NCI-H1436 treated with DMSO at 0.1 percent for 48 hours (cell line): ENCODE results near the gene TRAPPC2L.

ENCODE experiments used
- DNase-seq: peaks from one replicate; lab custom pipeline; 2025; lab: John Stamatoyannopoulos, UW

TRAPPC2L gene

DNA sequence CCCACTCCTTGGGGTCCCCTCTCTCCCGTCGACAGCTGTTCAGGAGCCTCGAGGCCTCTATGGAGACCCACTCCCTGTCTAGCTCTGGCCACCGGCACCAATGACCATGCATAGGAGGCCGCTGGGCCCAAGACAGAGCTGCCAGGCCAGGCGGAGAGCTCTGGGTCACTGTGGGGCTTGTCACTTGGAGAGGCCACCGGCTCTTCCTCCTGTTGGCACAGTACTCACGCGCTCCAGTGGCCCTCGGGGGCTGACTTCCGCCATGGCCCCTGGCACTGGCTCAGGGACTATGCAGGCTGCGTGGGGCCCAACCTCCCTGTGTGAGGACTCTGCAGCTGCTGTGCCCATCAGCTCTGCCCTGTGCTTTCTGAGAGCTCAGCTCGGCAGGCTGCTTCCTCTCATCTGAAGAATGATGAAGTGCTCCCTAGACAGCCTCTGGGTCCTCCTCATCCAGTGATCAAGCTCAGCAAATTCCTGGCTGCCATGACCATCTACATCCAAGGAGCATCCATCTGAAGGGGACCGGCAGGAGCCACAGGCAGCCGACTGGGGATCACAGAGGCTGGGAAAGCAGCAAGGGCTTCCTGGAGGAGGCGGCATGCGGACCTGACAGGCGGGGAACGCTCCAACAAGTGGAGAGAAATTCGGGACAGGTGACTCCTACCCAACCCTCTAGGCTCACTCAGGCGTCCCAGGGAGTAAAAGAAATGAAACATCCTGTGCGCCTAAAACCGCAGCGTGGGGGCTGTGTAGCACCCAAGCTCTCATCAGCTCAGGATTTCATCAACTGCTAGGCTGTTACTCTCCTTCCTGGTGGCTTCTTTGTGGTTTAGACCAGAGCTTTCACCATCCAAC, 17.0 kb upstream of the TRAPPC2L start:
- DNase-seq = no peak

DNA sequence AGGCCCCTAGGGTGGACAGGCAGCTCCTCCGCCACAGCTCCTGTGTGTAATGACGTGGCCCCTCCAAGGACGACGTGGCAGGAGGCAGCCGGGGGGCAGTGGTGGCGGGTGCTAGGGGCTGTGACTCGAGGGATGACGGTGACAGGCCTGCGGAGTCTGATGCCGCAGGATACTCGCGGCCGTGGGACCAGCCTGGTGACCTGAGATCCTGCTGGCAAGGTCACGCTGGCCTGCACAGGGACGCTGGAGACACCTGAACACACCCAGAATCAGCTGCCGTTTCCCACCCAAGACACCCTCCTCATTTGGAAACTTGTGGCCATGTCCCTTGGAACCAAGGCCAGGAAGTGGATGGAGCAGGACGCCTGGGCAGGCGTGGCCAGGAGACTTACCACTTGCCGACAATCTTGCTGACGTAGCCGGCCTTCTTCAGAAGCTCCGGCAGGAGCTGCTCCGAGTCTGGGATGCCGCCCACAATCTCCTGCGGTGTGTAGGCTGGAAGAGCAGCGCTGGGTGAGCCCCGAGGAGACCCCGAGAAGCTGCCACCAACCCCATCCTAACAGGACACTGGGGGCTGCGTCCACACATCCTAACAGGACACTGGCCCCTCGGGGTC, 16.2 kb upstream of the TRAPPC2L start:
- DNase-seq = no peak

DNA sequence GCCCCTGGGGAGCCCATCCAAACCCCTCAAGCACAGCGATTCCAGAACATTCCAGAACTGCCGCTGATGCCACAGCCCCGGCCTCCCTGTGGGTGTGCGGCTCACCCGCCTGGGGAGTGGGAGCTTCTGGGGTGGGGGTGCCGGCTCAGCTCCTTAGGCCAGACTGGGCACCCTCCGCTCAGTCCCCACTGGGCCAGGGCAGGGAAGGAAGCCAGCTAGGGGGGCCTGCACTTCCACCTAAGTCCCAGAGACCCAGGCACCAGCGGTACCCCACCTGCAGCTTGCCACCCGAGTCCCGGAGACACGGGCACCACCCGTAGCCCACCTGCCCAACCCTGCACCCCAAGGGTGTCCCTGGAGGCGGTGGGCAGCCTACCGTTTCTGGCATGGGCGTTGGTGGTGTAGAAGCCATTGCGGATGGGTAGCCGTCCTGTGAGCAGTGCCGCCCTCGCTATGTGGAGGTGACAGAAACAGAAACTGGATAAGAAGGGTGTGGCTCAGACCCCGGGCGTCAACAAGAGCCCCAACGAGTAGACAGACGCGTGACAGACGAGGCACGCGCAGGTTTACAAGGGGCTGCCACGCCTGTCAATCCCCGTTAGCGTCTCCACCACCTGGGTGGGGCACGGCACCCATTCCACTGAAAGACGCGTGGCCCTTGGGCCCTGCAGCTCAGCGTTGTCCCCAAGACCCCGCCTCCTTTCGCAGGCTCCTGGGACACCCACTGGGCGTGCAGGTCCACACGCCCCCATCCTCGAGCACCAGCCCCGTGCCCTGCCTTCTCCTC, 15.2 kb upstream of the TRAPPC2L start:
- DNase-seq = no peak

DNA sequence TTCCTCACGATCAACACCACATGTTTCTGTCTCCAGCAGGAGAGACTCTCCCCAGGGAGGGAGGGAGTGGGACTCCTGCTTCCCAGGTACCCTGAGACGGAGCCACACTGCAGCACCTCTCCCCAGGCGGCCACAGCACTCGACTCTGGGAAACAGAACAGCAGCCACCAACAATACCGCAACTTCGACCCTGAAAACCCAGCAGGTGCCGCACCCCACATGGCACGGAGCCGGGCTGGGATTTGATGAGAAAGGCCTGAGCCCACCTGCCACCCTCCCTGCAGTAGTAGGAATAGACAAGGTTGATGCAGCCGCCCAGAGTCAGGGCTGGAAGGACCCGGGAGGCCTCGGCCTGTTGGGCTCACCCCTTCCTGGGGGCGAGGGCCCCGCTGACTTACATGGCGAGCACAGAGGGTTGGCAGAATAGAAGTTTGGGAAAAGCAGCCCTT, 14.6 kb upstream of the TRAPPC2L start:
- DNase-seq = no peak

DNA sequence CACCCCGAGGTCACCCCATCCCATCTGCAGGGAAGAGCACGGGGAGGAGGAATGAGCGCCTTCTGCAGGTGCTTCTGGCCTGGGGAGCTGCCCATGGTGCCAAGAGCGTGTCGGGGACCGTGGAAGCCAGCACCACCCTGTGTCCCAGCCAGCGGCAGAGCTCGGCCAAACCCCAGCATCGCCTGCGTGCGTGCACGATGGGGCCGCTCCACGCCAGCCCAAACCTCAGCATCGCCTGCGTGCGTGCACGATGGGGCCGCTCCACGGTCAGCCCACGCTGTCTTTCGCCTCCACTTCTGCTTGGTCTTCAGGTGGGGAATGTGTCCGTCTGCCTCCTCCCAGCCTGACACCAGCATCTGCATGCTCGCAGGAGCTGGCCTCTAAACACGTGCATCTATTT, 14.1 kb upstream of the TRAPPC2L start:
- no peak for DNase-seq

DNA sequence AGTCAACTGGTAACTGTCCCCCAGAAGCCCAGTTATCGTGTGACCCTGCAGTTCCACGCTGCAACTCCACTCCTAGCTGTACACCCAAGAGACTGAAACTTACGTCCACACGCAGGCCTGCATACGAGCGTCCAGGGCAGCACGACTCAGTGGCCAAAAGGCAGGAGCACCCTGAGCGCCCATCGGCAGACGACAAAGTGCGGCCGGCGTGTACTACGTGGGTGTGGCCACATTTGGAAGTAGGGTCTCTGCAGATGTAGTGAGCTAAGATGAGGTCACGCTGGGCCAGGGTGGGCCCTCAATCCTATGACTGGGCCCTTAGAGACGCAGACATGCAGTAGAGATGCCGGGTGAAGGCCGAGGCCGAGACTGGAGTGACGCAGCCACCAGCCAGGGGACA, 13.7 kb upstream of the TRAPPC2L start:
- DNase-seq = no peak

DNA sequence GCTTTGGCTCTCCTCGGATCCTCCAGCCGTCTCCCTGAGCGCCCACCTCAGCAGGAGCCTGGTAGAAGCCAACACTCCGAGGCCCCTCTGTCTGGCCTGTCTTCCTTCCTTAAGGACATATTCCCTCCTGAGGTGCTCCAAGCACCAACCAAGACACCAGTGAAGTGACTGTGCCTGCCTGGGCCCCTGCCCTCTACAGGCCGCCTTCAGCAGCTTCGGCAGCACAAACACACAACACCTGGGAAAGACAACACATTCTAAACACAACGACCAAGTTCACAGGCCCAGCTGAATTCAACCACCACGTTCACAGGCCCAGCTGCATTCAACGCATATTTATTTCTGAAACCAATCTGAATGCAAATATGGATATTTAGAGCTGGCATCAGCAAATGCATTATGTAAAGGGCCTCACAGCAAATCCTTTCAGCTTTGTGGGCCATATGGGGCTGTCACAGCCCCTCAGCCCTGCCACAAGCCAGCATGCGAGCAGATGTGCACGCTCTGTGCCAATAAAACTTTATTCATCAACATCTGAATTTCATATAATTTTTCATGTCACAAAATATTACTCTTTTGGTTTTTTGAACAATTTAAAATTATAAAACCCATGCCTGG, 12.4 kb upstream of the TRAPPC2L start:
- no peak for DNase-seq

DNA sequence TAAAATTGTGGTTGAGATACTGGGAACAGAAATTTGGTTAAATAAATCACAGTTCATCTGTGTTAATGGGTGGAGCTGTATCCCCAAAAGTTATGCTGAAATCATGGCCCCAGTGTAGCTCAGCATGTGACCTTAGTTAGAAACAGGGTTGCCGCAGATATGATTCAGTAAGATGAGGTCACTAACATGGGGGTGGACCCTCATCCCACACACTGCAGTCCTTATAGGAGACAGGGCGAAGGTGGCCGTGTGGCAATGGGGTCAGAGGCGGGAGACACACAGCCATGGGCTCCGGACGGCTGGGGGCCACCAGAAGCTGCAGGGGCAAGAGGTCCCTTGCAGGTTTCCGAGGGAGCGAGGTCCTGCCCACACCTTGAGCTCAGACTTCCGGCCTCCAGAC, 10.8 kb upstream of the TRAPPC2L start:
- no peak for DNase-seq

DNA sequence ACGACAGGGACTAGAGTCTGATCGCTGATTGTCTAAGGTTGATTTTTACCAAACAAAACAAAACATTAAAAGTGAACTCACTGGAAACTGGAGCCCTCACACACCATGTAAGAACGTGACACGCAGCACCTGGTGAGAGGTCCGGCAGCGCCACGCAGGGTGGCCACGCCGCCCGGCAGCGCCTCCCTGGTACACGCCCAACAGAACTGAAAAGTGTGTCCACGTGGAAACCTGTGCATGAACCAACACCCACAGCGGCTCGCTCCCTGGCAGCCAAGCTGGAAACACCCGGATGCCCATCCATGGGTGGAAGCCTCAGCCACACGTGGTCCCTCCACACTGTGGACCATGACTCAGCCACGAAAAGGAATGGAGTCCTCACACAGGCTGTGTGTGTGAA, 9.3 kb upstream of the TRAPPC2L start:
- no peak for DNase-seq

DNA sequence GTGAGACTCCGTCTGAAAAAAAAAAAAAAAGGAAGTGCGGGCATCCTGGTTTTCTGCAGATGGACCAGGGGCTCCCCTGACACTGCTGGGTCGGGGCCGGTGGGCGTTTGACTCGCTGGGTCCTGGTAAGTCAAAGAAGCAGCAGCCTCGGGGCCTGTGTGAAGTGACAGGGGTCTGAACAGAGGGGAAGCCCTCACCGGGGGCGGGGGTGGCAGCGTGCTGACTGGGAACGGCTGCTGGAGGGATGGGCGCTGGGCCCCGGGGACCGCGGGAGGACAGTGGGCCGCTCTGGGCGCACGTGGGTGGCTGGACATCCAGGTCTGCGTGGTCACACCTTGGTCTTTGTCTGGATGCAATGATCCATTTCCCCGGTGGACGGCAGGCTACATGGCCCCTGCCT, 8.4 kb upstream of the TRAPPC2L start:
- no peak for DNase-seq

DNA sequence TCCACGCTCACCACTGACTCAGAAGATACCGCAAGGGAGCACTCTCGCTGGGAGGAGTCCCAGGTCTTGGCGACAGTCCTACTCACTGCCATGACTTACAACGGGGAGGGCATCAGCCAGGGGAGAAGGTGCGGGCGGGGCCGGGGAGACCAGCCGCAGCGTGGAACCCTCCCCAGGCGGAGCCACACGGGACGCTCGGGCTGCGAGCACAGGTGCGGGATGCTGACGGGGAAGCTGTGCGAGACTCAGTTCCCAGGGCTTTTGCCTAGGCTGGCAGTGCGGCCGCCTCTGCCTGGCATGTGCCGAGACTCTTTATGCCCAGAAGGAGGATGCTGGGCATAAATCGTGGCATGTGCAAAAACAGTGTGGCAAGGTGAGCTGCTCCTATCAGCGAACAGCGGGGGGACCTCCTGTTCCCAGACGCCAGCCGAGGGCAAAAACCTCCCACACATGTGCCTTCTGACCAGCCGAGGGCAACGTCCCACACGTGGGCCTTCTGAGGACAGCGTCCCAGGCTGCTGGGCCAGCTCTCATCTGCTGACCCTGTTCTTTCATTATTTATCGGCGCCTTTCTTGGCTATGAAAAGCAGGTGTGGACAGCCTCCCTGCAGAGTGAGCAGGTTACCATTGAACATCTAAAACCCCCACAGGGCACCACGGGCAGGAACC, 6.3 kb upstream of the TRAPPC2L start:
- no peak for DNase-seq

DNA sequence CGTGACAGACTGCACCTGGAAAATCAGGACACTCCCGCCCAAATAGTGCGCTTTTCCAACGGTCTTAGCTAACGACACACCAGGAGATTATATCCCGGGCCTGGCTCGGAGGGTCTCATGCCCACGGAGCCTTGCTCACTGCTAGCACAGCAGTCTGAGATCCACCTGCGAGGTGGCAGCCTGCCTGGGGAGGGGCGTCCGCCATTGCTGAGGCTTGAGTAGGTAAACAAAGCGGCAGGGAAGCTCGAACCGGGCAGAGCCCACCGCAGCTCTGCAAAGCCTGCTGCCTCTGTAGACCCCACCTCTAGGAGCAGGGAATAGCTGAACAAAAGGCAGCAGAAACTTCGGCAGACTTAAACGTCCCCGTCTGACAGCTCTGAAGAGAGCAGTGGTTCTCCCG, 5.3 kb upstream of the TRAPPC2L start:
- DNase-seq = no peak

DNA sequence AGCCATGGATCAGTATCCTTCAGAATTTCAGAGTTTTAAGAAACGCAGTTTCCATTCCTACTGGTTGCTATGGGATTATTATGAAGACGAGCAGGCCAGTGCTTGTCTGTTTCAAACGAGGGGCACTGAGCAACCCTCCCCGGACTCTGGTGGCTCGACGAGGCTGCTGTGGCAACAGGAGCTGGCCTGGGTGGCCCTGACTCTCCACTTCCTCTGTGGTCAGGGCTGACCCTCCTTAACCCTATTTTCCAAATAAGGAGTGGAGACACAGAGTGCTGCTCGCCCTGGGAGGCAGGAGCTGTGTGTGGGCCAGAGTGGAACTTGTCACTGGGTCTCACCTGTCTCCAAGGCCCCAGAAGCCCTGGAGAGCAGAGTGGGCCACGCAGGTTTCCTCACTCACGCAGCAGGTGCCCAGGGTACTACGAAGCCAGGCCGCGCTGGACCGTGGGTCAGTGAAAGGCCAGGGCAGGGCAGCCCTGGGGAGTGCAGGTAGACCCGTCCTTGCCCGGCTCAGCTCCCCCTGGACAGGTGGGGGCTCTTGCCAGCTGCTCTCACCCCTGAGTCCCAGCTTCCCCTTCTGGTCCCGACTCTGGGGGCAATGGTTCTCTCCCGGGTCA, 3.5 kb upstream of the TRAPPC2L start:
- DNase-seq = no peak

DNA sequence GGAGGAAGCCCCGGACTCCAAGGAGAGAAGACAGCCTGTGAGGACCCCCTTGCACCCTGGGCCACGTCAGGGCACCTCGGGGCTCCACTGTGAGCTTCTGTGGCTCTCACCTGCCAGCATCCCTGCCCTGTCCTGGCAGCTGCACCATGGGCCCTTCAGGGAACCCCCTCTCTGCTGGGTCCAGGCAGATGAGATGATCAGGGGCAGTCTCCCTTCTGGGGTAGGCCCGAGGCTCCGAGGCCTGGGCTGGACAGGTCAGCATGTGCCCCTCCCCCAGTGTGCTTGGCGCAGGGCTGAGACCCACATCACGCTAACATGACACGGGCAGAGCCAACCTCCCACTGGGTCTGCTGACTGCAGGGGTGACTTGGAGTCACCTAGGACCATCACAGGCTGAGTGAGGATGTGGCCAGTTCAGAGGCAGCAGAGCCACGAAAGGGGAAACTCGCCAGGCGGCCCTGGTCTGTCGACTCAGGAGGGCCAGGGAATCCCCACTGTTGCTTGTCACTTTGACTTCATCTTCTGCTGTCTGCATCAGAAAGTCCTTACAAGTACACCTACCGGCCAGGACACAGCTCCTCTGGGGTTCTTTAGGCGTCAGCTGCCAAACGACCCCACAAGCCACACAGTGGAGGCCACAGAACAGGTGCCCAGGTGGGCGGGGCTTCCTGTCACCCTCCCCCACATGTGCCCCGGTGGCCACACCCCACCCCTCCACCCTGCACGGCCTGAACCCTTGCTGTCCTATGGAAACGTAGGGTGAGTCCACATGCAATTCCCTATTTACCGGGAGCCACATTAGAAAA, 2.4 kb upstream of the TRAPPC2L start:
- no peak for DNase-seq

DNA sequence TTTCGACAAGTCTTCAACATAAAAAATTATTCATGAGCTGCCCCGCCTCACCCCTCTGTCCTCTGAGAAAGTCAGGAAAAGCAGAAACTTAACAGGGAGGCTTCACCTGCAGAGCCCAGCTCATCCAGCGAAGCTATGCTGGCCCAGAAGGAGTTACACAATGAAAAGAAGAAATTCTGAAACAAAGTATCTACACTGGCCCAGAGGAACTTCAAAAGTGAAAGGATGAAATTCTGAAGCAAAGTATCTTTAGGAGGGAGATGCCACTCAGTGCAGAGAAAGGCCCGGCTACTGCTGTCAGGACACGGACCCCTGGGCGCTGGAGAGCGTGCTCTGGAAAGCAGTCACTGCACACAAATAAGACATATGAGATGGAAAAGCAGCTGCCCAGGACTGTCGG, 1.8 kb upstream of the TRAPPC2L start:
- DNase-seq = no peak

DNA sequence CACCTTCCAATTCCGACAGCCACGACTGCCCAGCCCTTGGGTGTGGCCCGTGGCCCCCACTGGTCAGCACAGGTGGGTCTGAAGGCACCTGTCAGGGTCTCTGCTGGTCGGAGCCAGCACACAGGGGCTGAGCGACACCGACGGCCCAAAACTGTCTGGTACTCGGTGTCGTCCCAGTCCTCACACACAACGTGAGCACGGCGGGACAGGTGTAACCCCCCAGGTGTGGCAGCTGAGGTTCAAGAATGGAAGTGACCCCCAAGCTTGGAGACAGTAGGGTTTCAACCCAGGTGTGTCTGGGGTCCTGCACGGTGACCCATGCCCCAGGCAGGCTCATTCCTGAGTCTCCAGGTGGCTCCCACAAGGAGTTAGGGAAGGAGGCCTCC, 1.2 kb upstream of the TRAPPC2L start:
- DNase-seq = no peak

DNA sequence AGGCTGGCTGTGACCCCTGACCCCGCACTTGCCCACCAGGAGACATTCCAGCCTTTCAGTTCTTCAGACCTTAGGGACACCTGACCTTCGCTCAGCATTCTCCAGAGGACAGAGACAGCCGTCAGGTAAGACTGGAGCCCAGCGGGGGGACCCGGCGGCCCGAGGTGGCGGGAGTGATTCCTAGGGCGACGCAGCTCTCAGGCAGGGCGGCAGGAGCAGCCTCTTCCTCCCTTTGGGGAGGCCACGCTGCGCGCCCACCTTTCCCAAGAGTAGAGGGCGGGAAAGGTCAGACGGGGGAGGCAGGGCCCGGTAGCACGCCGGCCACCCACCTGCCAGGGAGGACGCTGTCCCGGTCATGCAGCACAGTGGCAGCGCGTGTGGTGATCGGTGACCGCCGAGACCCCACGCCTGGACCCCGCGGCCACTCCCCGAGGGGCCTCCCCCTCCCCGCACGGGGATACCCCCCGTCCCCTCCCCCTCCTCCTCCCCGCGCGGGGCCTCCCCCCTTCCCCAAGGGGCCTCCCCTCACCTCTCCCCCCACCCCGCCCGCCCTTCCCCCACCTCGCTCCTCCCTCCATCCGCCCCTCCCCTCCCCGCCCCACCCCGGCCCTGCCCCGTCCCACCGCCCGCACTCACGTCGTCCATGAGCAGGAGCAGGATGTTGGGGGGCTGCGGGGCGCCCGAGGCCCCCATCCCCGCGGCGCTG, 652 bp upstream of the TRAPPC2L start:
- DNase-seq = no peak

DNA sequence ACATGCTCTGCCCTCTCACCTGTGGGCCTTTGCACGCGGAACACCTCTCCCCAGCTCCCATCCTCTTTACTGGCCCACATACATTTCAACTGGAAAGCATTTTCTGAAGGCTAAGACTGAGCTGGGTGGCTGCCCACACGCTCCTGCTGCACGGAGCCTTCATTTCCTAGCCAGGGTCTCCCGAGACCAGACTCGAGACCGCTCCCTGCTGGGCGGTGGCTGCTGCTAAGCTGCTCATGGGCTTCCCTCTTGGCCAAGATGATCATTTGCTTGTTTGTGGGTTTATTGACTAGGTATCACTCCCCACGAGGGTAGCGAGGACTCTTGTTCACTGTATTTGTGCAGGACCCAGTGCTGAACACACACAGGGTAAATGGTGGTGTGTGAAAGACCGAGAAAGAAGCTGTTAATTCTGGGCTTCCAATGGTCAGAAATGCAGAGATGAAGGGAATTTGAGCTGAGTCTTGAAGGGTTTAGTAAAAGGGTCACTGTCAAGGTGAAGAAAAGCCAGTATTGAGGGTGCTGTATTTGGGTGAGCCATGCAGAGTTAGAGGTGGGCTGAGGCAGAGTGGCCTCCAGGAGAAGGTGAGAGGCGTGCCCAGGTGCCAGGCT, 907 bp downstream of the TRAPPC2L start:
- DNase-seq = no peak

DNA sequence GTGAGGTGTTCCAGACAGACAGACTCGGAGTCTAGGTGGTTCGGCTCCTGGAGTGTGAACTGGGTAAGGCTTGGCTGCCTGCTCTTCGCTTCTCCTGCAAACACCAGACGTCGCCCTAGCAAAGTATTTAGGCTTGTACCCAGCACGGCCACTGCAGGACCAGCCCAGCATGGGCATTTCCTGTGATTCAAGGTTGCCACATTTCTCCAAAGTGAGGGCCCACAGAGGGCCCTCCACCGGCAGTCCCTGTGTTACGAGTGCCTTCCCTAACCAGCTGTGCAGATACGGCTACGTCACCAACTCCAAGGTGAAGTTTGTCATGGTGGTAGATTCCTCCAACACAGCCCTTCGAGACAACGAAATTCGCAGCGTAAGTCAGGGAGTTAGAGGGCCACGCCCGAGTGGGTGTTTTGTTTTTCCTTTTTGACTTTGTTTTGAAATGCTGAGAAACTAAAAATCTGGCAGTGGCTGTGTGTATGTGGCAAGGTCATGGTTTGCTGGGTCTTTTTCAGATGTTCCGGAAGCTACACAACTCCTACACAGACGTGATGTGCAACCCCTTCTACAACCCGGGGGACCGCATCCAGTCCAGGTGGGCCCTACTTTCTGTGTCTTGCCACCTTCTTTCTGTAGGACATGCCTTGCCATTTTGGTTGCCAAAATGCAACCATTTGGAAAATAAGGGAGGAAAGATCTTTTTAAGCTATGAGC, 2.6 kb downstream of the TRAPPC2L start:
- no peak for DNase-seq
